LHCN-M2 (cell line): Measurements from ENCODE around the gene HAUS2. TPM values are rescaled to one million over a fixed set of nuclear protein-coding genes. Genes with fewer than 3 reads are reported as not detected.
"Not testable (repeated sequence)": the region's sequence is repeated elsewhere in the genome, so short reads cannot be mapped to it uniquely, and the experiment has no call there.

Experiments used
- DNase-seq: peaks from one replicate; pipeline ENCODE4 v3.0.0-alpha.2; 2012; ENCODE audit warnings: low read depth
- polyA plus RNA-seq: library from polyadenylated mRNA; unstranded; fragments of >200 nt; gene quantifications from one replicate; pipeline ENCODE4 v1.2.1, GENCODE V29; 2012; ENCODE audit warnings: missing spikeins
- total RNA-seq: library from RNA; depleted of rRNA; stranded (reverse); fragments of >200 nt; gene quantifications from 2 replicates; pipeline ENCODE4 v1.2.3, GENCODE V29; 2014; rRNA removed

The HAUS2 gene
- total RNA-seq = 55.5 and 65.8 TPM in 2 replicates
- polyA plus RNA-seq = 15.7 TPM

DNA sequence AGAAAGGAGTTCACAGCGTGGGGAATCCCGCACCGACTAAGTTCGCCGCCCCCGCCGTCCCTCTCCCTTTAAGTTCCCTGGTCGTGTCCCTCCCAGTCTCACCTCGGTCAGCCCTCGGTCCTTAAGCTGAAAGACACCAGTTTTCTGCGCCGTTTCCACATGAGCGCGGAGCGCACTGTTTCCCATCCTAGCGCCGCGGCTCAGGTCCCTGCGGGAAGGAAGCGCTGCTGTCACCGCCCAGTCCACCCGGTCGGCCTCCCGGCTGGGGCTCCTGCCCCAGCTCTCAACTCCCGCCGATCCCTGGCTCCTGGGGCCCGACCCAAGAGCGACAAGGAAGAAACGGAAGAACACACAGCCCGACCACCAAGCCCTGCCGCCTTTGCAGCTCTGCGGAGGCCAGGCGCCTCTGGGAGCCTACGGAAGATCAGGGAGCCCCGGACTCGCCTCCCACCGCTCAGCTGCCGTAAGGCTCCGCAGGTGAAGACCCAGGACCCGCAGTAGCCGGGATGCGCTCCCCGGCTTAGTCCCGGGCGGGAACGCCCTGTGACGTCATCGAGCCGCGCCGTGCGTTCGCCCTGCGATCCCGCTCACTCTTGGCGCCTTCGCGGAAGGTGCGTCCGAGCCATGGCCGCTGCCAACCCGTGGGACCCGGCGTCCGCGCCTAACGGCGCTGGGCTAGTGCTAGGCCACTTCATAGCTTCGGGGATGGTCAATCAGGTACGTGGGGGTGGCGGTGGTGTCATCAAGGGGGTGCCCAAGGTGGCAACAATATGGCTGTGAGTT lies at the start of gene HAUS2, which contains the start of gene LRRC57:
Gene HAUS2 (plus strand): TSS at position 590 of the 783 bp plus-strand sequence. CDS start 35 bp downstream, at position 625.
Gene LRRC57 (minus strand): TSS at position 545 of the 783 bp plus-strand sequence. CDS start 359 bp downstream, at position 186.
- peak; percentile 77 for DNase-seq

DNA sequence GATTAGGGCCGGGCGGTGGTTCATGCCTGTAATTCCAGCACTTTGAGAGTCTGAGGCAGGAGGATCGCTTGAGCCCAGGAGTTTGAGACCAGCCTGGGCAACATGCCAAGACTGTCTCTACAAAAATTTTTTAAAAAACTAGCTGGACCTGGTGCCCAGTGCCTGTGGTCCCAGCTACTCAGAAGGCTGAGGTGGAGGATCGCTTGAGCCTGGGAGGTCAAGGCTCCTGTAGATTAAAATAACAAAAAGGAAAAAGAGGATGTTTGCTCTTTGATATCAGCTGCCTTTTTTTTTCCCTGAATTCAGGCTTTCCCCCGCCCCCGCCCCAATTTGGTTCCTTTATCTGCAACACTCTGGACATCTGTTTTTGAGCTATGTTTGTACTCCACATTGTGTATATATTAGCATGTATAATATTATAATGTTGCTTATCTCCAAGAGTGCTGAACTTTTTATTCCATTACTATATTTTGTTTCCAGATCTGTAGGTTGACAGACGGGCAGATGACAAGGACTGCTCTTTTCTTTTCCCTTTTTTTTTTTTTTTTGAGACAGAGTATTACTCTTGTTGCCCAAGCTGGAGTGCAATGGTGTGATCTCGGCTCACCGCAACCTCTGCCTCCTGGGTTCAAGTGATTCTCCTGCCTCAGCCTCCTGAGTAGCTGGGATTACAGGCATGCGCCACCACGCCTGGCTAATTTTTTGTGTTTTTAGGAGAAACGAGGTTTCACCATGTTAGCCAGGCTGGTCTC lies 48.6 kb upstream of the HAUS2 start:
- peak; percentile 56 for DNase-seq

DNA sequence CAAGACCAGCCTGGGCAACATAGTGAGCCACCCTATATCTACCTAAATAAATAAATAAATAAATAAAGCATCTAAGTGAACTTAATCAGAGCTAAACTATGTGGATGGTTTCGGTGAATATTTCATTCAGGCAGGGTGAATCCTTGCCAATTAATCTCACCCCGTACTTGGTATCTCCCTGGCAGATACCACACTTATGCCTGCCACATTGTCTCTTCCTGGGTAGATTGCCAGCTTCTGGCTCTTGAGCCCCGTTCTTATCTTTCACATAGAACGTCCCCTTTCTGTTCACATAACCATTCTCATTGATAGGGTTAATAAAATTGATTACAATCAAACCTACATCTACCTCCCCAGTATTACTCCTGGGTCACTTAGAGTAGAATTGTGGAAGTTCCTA lies 46.2 kb upstream of the HAUS2 start:
- DNase-seq = no peak

DNA sequence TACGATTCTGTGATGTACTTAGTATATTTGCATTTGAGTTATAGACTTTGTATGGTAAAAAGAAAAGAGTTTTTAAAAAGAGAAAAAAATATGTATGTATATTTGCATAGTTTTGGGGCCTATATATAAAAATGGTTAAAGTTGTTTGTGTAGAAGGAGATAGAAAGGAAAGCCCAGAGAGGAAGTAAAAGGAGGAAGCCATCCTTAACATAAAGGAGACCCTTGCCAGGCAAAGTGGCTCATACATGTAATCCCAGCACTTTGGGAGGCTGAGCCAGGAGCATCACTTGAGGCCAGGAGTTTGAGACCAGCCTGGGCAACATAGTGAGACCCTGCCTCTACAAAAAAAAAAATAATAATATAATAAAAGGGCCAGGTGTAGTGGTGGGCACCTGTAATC lies 44.8 kb upstream of the HAUS2 start:
- no peak for DNase-seq

DNA sequence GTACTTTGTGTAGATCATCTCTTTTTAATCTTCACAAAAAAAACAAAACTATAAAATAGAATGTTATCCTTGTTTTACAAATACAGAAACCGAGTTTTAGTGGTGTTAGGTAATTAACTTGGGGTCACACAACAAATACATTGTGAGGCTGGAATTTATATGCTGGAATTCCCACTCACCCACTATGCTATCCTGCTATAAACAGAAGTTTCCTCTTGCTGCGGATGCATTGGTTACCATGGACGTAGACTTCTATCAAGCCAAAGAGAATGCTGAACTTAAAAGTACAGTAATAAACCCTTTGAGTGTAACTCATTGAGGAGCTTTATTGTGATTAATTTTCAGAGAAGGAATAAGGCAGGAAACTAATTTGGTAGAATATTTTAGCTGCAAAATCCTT lies 44.0 kb upstream of the HAUS2 start:
- DNase-seq = no peak

DNA sequence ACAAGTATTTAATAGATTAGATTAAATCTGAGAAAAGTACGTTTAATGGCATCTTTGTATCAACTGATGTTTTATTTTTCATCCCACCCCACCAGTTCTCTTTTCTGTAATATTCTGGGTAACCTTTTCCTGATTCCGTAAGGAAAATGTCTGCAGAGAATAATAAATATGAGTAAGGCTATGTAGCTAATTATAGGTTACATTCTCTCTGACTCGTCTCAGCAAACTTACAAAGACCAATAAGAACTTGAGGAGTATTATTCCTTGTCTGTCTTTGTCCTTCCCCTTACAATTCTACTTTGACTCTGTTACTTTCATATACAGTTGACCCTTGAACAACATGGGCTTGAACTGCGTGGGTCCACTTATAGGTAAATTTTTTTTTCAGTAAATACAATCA lies 41.1 kb upstream of the HAUS2 start:
- peak; percentile 27 for DNase-seq

DNA sequence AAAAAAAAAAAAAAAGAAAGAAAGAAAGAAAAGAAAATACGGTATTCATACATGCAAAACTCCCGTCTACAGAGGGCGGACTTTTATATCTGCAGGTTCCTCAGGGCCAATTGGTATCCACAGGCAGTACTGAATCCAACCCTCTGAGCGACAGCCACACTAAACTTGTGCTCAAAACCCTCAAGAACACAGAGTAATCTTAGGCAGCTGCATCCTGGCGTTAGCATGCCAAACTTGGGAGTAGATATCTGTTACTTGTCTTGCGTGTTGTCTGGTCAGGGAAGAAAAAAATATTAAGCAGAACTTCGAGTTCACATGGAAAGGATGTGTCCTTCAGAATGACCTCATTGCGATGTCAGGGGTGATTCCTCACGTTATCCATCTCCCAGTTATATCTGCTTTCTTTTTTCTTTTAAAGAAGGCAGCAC lies 40.4 kb upstream of the HAUS2 start:
- peak; percentile 97 for DNase-seq

DNA sequence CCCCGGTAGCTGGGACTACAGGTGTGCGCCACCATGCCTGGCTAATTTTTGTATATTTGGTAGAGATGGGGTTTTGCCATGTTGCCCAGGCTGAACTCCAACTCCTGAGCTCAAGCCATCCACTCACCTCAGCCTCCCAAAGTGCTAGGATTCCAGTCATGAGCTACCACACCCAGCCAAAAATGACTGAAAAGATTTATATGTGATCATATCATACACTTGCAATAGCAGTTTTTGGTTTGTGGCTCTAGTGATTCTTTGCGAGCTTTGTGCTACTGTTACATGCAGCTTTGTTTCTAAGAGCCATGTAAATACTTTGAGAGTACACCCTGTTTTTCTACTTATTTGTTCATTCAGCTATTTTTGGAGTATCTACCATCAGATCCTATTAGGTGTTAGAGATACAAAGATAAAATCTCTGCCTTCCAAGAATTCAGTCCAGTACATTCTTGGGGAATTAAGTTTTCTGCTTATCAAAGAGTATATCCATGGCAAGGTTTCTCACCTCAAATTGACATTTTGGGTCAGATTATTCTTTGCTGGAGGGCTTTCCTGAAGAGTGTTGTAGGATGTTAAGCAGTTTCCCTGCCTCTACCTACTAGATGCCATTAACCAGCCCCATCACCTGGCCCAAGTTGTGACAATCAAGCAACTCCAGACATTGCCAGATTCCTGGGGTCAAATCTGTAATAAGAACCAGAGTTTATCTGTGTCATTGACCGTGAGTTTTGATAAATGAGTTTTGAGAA lies 38.2 kb upstream of the HAUS2 start:
- no peak for DNase-seq

DNA sequence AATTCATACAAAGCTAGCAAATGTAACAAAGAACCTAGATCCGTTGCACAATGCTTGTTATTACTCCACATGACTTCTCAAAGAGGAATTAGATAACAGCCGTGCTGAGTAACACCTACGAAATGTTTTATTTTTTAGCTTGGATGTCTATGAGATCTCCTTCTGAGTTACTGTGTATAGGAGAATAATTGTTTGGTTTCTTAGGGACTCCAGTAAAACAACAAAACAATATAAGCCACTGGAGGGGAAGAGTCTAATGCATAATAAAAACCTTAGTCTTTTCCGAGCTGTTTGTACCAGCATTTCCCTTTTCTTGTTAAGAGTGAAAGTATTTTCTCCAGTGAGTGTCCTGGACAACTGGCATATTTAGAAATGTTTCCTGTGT lies 37.6 kb upstream of the HAUS2 start:
- peak; percentile 84 for DNase-seq

DNA sequence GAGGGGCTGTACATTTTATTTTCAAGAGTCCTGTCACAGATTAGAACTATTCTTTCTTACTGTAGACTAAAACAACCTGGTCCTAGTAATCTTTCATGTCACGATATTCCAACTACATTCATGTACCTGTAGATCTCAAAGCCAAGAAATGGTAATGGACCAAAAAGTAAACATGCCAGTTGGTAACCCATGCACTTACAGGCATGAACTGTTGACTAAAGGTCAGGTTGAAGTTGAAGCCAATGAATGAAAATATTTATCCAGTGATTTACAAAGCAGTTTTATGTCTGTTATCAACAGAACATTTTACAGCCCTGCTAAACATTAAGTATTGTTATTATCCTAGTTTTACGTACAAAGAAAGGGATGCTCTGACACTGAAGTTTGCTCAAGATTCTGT lies 25.3 kb upstream of the HAUS2 start:
- DNase-seq = no peak

DNA sequence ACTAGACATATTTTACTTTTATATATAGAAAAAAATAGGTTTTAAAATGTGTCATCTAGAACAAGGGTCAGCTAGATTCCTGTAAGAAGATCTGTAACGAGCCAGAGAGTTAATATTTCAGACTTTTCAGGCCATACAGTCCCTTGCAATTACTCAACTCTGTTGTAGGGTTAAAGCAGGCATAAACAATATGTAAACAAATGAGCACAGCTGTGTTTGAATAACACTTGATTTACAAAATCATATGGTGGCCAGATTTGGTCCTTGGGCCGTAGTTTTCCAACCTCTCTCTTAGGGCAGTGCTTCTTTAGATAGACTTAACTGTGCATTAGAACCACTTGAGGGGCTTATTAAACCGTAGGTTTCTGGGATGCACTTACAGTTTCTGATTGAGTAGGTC lies 19.7 kb upstream of the HAUS2 start:
- no peak for DNase-seq

DNA sequence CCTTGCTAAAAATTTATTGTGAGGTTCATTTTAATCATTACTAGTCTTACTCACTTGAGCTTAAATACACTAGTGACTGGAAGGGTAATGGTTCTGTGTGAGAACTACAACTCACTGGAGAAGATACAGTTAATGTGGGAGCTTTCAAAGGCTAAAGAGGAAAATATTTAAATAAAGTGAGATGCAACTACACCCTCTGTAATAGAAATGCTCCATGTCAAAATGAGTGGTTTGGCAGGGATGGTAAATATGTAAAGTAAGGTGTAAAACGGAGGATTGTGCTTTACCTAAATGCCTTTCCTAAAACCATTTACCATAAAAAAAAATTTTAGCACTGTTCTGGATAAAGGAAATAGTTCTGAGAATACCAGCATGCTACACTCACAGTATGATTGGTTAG lies 15.4 kb upstream of the HAUS2 start:
- no peak for DNase-seq

DNA sequence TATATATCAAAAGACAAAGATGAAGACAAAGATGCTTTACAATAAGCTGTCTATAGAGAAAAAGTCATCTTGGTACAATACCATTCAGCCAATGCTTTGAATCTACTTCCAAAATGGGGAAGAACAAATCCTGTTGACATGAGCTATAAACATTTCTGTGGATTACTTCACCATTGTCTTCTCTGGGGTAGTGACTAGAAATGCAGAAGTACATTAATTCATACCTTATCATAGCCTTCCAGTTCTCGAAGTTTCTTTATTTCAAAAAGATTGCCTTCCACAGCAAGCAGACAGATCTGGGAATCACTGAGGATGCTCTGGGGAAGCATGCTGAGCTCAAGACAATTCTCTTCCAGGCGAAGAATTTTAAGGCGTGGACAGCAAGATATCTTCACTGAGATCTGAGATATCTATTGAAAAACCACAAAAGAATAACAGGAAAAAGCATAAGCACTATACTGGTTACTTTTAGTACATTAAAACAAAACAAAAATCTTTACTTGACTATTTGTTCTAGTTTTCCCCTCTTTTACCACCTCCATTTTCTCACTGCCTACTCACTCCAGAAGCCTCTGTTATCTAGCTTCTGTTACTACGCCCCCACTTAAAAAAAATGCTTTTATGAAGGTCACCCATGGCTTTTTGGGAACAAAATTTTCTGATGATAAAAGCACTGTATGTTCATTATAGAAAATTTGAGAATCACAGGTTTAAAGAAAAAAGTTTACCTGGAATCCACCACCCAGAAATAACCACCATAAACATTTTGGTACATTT lies 3.6 kb upstream of the HAUS2 start:
- DNase-seq = no peak

DNA sequence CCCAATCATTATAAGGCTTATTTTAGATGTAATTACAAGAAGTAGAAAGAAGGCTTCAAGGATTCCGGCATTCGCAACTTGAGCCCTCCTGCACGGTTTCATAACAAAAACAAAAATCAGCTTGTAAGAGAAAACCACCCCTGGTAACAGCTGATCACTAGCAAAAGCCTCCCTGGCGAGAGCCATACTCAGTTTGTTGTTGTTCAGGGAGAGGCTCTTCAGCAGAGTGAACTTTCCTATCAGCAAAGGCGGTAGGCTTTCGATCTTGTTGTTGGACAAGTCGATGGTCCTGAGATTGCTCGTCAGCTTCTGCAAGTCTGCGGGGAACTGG lies 755 bp upstream of the HAUS2 start:
- peak; percentile 53 for DNase-seq

DNA sequence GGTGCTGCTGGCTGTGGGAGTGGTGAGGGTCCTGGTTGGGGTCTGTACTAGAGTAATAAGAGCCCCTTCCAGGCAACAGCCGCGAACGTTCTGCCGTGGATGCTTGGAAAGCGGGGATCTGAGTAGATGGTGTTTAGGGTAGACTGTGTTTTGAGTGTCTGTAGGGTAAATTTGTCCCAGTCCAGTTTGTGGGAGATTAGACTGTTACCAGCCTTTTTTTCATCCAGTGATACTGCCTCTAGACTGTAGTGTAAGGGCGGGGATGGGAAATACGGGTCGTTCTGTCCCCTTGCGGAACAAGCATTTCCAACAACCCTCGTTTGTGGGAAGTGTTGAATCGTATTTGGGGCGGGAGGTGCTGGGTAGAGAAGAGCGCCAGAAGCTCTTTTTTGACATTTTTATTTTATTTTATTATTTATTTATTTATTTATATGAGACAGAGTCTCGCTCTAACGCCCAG lies 424 bp downstream of the HAUS2 start:
- peak; percentile 54 for DNase-seq

DNA sequence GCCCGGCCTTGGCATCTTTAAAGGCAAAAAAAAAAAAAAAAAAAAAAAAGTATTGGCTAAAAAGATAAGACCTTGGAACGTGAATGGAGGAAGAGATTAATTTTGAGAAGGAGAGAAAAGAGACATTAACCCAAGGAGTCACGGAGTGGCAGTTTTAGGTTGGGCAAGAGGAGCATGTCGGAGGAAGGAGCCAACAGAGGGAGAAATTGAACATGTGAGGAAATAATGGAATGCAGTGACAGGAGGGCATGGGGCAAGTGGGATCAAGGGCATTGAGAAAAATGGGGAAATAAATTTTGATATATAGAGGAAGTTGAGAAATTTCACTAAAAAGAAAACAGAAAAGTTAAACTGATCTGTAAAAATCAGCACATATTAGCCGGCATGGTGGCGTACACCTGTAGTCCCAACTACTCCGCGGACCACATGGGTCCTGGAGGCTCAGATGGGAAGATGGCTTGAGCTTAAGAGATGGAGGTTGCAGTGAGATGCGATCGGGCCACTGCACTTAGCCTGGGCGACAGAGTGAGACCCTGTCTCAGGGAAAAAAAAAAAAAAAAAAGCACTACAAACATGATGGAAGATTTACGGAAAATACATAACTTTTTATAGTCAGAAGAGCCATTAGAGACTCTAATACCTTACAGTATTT lies 1.2 kb downstream of the HAUS2 start:
- DNase-seq = no peak

DNA sequence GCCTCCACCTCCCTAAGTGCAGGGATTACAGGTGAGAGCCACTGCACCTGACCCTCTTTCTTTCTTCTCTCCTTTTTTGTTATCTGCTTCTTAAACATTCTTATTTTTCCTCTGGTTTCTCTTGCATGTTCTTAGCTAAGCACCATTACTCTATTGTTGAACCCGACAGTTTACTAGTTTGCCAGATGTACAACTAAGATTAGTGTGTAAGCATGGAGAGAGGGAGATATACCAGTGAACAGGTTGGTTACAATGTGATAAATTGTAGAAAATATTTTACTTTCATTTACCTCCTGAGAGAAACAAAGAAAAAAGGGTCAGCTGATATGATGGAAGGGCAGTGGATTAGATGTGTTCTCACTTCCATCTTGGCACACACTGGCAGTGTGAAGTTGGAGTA lies 4.9 kb downstream of the HAUS2 start:
- DNase-seq = no peak

DNA sequence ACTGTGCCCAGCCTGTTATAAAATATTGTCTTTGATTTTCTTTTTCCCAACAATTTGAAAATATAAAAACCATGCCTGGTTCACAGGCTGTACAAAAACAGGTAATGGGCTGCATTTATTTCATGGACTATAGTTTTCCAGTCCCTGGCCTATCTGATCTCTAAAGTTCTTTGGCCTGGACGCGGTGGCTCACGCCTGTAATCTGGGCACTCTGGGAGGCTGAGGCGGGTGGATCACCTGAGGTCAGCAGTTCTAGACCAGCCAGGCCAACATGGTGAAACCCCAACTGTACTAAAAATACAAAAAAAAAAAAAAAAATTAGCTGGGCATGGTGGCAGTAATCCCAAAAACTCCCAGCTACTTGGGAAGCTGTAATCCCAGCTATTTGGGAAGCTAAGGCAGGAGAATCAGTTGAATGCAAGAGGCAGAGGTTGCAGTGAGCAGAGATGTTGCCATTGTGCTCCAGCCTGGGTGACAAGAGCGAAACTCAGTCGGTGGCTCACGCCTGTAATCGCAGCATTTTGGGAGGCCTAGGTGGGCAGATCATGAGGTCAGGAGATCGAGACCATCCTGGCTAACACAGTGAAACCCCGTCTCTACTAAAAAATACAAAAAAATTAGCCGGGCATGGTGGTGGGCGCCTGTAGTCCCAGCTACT lies 8.0 kb downstream of the HAUS2 start:
- DNase-seq = not testable (repeated sequence)

DNA sequence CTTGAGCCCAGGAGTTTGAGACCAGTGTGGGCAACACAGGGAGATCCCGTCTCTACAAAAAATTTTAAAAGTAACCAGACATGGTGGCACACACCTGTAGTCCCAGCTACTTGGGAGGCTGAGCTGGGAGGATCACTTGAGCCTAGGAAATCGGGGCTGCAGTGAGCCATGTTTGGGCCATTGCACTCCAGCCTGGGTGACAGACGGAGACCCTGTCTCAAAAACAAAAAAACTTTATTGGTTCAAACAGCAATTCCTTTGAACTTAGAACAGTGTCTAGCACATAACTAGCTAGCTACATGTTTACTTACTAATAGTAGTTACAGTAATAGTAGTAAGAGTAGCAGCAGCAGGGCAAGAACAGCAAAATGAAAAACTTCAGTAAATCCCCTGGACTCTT lies 10.1 kb downstream of the HAUS2 start:
- DNase-seq = no peak
